OCI-LY7 (cell line): ENCODE data around the gene IL17RA. TPM values are rescaled to one million over a fixed set of nuclear protein-coding genes. Genes with fewer than 3 reads are reported as not detected.

ENCODE experiments used
- BruUV-seq: library from RNA; stranded (reverse); fragments of 400-500 nt; replicated peaks from 2 replicates; lab custom pipeline; 2021; lab: Mats Ljungman, UMichigan
- CTCF ChIA-PET: fragments of 300-600 bp; sonication (Branson Sonifier 250); formaldehyde crosslinking; loops from one replicate; lab custom pipeline; 2022; ENCODE audit warnings: antibody characterized with exemption; ENCODE audit not compliant: unreplicated experiment; lab: Charles Lee
- POLR2A ChIA-PET: fragments of 300-600 bp; sonication (Branson Sonifier 250); formaldehyde crosslinking; loops from one replicate; lab custom pipeline; 2022; ENCODE audit warnings: antibody characterized with exemption; lab: Charles Lee
- DNase-seq: peaks from one replicate; pipeline ENCODE4 v3.0.0-alpha.2; 2015; ENCODE audit warnings: low spot score
- H2AFZ ChIP-seq: fragments of 200-600 bp; sonication (generic), shearing (Covaris generic); 2 replicates; pipeline ENCODE4 v1.6.1; 2014; ENCODE audit warnings: mild to moderate bottlenecking, antibody characterized with exemption, low read length, moderate library complexity
- H3K27ac ChIP-seq: fragments of 200-600 bp; sonication (generic); 2 replicates; pipeline ENCODE4 v1.5.1; 2014; ENCODE audit warnings: mixed run types, low read depth, mild to moderate bottlenecking, moderate library complexity, low read length, inconsistent platforms; ENCODE audit not compliant: poor library complexity, severe bottlenecking
- H3K36me3 ChIP-seq: fragments of 200-600 bp; sonication (generic); 2 replicates; pipeline ENCODE4 v1.6.1; 2014; ENCODE audit warnings: mild to moderate bottlenecking, antibody characterized with exemption, low read length, moderate library complexity, mixed read lengths; ENCODE audit not compliant: insufficient read depth
- H3K4me1 ChIP-seq: fragments of 200-600 bp; sonication (generic); 2 replicates; pipeline ENCODE4 v1.5.1; 2014; ENCODE audit warnings: mild to moderate bottlenecking, low read length; ENCODE audit not compliant: insufficient read depth, poor library complexity, severe bottlenecking
- H3K4me2 ChIP-seq: fragments of 200-600 bp; sonication (generic); 2 replicates; pipeline ENCODE4 v1.6.1; 2014; ENCODE audit warnings: mild to moderate bottlenecking, low read length
- H3K4me3 ChIP-seq: fragments of 200-600 bp; sonication (generic); 2 replicates; pipeline ENCODE4 v1.5.1; 2014; ENCODE audit warnings: mild to moderate bottlenecking, low read depth, low read length; ENCODE audit not compliant: poor library complexity, severe bottlenecking
- H3K79me2 ChIP-seq: fragments of 200-600 bp; sonication (generic); 2 replicates; pipeline ENCODE4 v1.6.1; 2016; ENCODE audit warnings: low read depth, mild to moderate bottlenecking, low read length, moderate library complexity, mixed read lengths; ENCODE audit not compliant: insufficient read depth
- H3K9me2 ChIP-seq: fragments of 200-600 bp; sonication (generic); 2 replicates; pipeline ENCODE4 v1.6.1; 2016; ENCODE audit warnings: mild to moderate bottlenecking, low read length, mixed read lengths; ENCODE audit not compliant: insufficient read depth
- H3K9me3 ChIP-seq: fragments of 200-600 bp; sonication (generic); 2 replicates; pipeline ENCODE4 v1.6.1; 2014; ENCODE audit warnings: mild to moderate bottlenecking, mixed run types, low read length, mixed read lengths
- H4K20me1 ChIP-seq: fragments of 200-600 bp; sonication (generic); 2 replicates; pipeline ENCODE4 v1.6.1; 2014; ENCODE audit warnings: mild to moderate bottlenecking, antibody characterized with exemption, low read length, moderate library complexity, mixed read lengths; ENCODE audit not compliant: insufficient read depth
- EZH2phosphoT487 ChIP-seq: fragments of 200-600 bp; sonication (generic); IDR thresholded peaks from 2 replicates; pipeline ENCODE4 v1.6.1; 2018; ENCODE audit warnings: low read depth, borderline replicate concordance, mild to moderate bottlenecking, mixed run types, antibody characterized with exemption, low read length, moderate library complexity, mixed read lengths
- intact Hi-C: fragments of 100-400 bp; cut with micrococcal nuclease; formaldehyde crosslinking; loops from one replicate; pipeline ENCODE4 v1.10.0; 2022; ENCODE audit not compliant: unreplicated experiment
- total RNA-seq, 2 experiments: library from RNA; depleted of rRNA in 1 of 2; stranded (reverse); fragments of >200 nt in 1 of 2; shearing (Covaris generic) in 1 of 2; gene quantifications; 2 replicates each; pipeline ENCODE4 v1.2.3, GENCODE V29; 2014 to 2022
- TF ChIP-seq, protein P1 (sequence below): fragments of 200-600 bp; sonication (generic); conservative IDR thresholded peaks from 2 replicates; pipeline ENCODE4 v1.5.1; 2014; ENCODE audit warnings: mild to moderate bottlenecking, antibody characterized with exemption, low read length, moderate library complexity, mixed read lengths

Gene IL17RA
- total RNA-seq, 2 experiments from 2014 or later = 7.8 to 10.9 TPM

DNA sequence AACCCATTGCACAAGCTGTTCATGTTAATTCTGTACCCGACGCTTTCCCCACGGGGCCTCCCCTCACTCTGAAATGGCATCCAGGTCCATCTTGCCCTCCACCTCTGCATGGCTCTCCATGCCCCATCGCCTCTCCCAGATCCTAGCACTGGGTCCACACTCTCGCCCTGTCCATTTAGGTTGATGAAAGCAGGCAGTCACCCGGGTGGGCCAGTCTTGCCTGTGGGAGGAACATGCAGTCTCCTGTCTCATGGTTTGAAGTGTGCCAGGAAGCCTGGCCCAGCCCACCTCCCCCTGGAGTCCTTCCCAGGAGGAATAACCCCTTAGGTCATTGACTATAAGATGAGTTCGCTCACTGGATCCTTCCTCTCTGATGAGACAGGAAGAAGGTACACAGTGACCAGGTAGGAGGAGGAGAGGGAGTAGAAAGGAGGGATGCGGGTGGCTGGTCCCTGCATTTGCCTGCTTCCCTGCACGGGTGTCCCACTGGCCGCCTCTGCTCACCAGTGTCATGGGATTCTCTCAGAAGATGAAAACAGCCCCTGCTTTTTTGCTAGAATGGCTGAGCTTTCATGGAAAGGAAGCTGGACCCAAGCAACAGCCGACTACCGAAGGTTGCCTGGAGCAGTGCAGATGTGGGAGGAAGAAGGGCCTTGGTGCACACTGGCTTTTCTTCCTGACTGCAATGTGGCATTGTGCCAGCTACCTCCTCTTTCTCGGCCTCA, 29.5 kb downstream of the IL17RA start:
- ChIA-PET CTCF (no interaction called here), POLR2A (interaction anchor here (1.0 to 1.7 kb wide), 2 partner anchors 12 to 229 kb away, joined by 3 read pairs; no protein-coding TSS in a partner anchor)
- Histone ChIP-seq H3K4me1 (peaks cover 34% of the 10 kb centered on the region), H3K27ac (no peak overlapping the region), H3K36me3 (no peaks in the 10 kb centered on the region), H4K20me1 (no peaks in the 10 kb centered on the region), H3K9me2 (no peaks in the 10 kb centered on the region), H3K9me3 (no peaks in the 10 kb centered on the region), H3K4me2 (no peak overlapping the region), H2AFZ (no peak overlapping the region), H3K4me3 (no peak overlapping the region), H3K79me2 (no peaks in the 10 kb centered on the region)
- no peak for DNase-seq
- no TSS peak for BruUV-seq
- TF ChIP-seq EZH2phosphoT487 = no peak
- TF ChIP-seq, protein P1, sequence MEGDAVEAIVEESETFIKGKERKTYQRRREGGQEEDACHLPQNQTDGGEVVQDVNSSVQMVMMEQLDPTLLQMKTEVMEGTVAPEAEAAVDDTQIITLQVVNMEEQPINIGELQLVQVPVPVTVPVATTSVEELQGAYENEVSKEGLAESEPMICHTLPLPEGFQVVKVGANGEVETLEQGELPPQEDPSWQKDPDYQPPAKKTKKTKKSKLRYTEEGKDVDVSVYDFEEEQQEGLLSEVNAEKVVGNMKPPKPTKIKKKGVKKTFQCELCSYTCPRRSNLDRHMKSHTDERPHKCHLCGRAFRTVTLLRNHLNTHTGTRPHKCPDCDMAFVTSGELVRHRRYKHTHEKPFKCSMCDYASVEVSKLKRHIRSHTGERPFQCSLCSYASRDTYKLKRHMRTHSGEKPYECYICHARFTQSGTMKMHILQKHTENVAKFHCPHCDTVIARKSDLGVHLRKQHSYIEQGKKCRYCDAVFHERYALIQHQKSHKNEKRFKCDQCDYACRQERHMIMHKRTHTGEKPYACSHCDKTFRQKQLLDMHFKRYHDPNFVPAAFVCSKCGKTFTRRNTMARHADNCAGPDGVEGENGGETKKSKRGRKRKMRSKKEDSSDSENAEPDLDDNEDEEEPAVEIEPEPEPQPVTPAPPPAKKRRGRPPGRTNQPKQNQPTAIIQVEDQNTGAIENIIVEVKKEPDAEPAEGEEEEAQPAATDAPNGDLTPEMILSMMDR = no peak
- intact Hi-C loops = no loop called here

DNA sequence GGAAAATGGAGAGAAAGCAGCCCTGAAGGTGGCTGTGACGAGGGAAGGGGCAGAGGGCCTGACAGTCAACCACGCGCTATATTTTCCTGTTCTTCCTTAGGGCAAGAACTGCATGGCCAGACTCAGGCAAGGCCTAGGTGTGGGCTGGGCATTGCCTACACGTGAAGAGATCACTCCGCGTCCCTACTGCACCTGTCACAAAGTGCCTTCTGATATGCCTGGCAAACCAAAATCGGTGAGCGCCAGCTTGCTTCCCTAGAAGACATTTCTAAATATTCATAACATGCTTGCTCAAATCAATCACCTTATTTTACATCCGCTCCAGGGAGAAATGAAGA, 30.1 kb downstream of the IL17RA start:
- H4K20me1 ChIP-seq = no peaks in the 10 kb centered on the region
- H3K4me3 ChIP-seq = no peak overlapping the region
- H3K27ac ChIP-seq = no peak overlapping the region
- CTCF ChIA-PET = interaction anchor here (0.6 kb wide), 1 partner anchor 21 kb away, joined by 3 read pairs; no protein-coding TSS in a partner anchor
- intact Hi-C loops = loop anchor here (5.0 kb wide), 1 partner anchor 42 kb away; the partner anchor contains the start of gene HDHD5
- H3K4me2 ChIP-seq = no peak overlapping the region
- no peaks in the 10 kb centered on the region for H3K36me3 ChIP-seq
- no peak for DNase-seq
- POLR2A ChIA-PET = interaction anchor here (1.7 kb wide), 1 partner anchor 12 kb away, joined by 3 read pairs; no protein-coding TSS in a partner anchor
- no peaks in the 10 kb centered on the region for H3K79me2 ChIP-seq
- H3K9me2 ChIP-seq = no peaks in the 10 kb centered on the region
- no TSS peak for BruUV-seq
- H3K4me1 ChIP-seq = peaks cover 34% of the 10 kb centered on the region
- H3K9me3 ChIP-seq = no peaks in the 10 kb centered on the region
- H2AFZ ChIP-seq = no peak overlapping the region
- TF ChIP-seq, protein P1 = no peak
- TF ChIP-seq EZH2phosphoT487 = no peak

DNA sequence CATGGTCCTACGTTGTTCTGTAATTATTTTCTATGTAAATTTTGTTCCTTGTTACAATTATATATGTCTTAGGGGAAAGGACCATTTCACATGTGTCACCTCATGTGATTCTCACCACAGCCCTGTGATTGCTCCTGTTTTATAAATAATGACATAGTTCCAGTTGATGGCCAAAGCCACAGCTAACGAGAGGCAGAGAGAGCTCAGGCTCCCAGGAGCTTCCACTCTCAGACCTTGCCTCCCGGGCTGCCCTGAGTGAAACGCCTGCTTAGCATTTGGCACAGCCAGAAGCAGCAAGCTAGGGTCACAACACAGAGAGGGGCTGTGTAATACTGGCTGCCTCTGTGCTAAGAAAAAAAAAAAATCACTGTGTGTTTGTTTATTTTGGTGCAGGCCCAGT, 30.4 kb downstream of the IL17RA start:
- CTCF ChIA-PET = interaction anchor here (0.6 kb wide), 1 partner anchor 22 kb away, joined by 3 read pairs; no protein-coding TSS in a partner anchor

More for the DNA sequence above, 30.4 kb downstream of the IL17RA start:
- POLR2A ChIA-PET = interaction anchor here (1.7 kb wide), 1 partner anchor 11 kb away, joined by 3 read pairs; no protein-coding TSS in a partner anchor
- intact Hi-C loops = loop anchor here (5.0 kb wide), 1 partner anchor 42 kb away; the partner anchor contains the start of gene HDHD5
- no peak overlapping the region for H2AFZ ChIP-seq
- no peak for DNase-seq
- BruUV-seq = no TSS peak
- no peak overlapping the region for H3K4me2 ChIP-seq
- H3K79me2 ChIP-seq = no peaks in the 10 kb centered on the region
- peaks cover 34% of the 10 kb centered on the region for H3K4me1 ChIP-seq
- no peak overlapping the region for H3K4me3 ChIP-seq
- H3K36me3 ChIP-seq = no peaks in the 10 kb centered on the region
- H4K20me1 ChIP-seq = no peaks in the 10 kb centered on the region
- H3K27ac ChIP-seq = no peak overlapping the region
- H3K9me2 ChIP-seq = no peaks in the 10 kb centered on the region
- H3K9me3 ChIP-seq = no peaks in the 10 kb centered on the region
- TF ChIP-seq, protein P1 = no peak
- TF ChIP-seq EZH2phosphoT487 = no peak
